NOMO-1 treated with dmso at 0.1 percent for 144 hours (cell line): ENCODE results near the gene SLC35B2.

Experiments
- DNase-seq: peaks from one replicate; lab custom pipeline; 2025; ENCODE audit not compliant: unreplicated experiment; lab: John Stamatoyannopoulos, UW

Gene SLC35B2

GRCh38 chr6:44255105-44255808 lies 2.1 kb downstream of the SLC35B2 start:
- no peak for DNase-seq

- no peak for DNase-seq
Measured at GRCh38 chr6:44254191-44255104, 2.9 kb downstream of the SLC35B2 start.

GRCh38 chr6:44253307-44254101 lies 3.8 kb downstream of the SLC35B2 start:
- DNase-seq: peak; percentile 17

GRCh38 chr6:44251576-44252524 lies 5.5 kb downstream of the SLC35B2 start:
- no peak for DNase-seq

- DNase-seq: no peak
Measured at GRCh38 chr6:44250718-44251123, 6.6 kb downstream of the SLC35B2 start.

GRCh38 chr6:44250067-44250717 lies 7.1 kb downstream of the SLC35B2 start:
- no peak for DNase-seq

GRCh38 chr6:44249082-44249748 lies 8.1 kb downstream of the SLC35B2 start:
- DNase-seq: no peak

- no peak for DNase-seq
Measured at GRCh38 chr6:44248579-44248978, 8.7 kb downstream of the SLC35B2 start.

GRCh38 chr6:44247338-44248302 lies 9.7 kb downstream of the SLC35B2 start:
- DNase-seq: peak; percentile 44

GRCh38 chr6:44246663-44247337 lies 10.5 kb downstream of the SLC35B2 start, which contains the start of gene HSP90AB1:
Gene HSP90AB1, plus strand, starts transcription at chr6:44247101. Its CDS starts 1,529 bp downstream, at chr6:44248630.
- DNase-seq: peak; percentile 96

GRCh38 chr6:44245912-44246662 lies 11.2 kb downstream of the SLC35B2 start:
- DNase-seq: peak; percentile 71

GRCh38 chr6:44245391-44245911 lies 11.9 kb downstream of the SLC35B2 start:
- no peak for DNase-seq

GRCh38 chr6:44243345-44243744 lies 14.0 kb downstream of the SLC35B2 start:
- DNase-seq: no peak

GRCh38 chr6:44238687-44239350 lies 18.5 kb downstream of the SLC35B2 start:
- no peak for DNase-seq

- peak; percentile 43 for DNase-seq
Measured at GRCh38 chr6:44237813-44238433, 19.4 kb downstream of the SLC35B2 start.
